Astrocyte (in vitro differentiated cells and primary cell): ENCODE measurements around the gene MSANTD7. TPM values are rescaled to one million over a fixed set of nuclear protein-coding genes. Genes with fewer than 3 reads are reported as not detected.

Experiments
- DNase-seq: peaks from one replicate; pipeline ENCODE4 v3.0.0-alpha.2; 2010; ENCODE audit warnings: low read depth
- FAIRE-seq: peaks from 2 replicates; lab custom pipeline; 2011; peaks lifted over from hg19 to GRCh38; lab: Jason Lieb, UNC
- H2AFZ ChIP-seq: 2 replicates; pipeline ENCODE4 v1.6.0; 2012; ENCODE audit warnings: low read depth, low read length, inconsistent platforms
- H3K27ac ChIP-seq: 2 replicates; pipeline ENCODE4 v1.5.1; 2011; ENCODE audit warnings: low read depth, low read length, inconsistent platforms
- H3K27me3 ChIP-seq: 2 replicates; pipeline ENCODE4 v1.6.0; 2011; ENCODE audit warnings: low read length, inconsistent platforms; ENCODE audit not compliant: insufficient read depth
- H3K36me3 ChIP-seq: 2 replicates; pipeline ENCODE4 v1.5.1; 2011; ENCODE audit warnings: low read length, inconsistent platforms; ENCODE audit not compliant: insufficient read depth
- H3K4me1 ChIP-seq: 2 replicates; pipeline ENCODE4 v1.5.1; 2011; ENCODE audit warnings: low read length, inconsistent platforms; ENCODE audit not compliant: insufficient read depth
- H3K4me2 ChIP-seq: 2 replicates; pipeline ENCODE4 v1.6.0; 2012; ENCODE audit warnings: low read length, inconsistent platforms
- H3K4me3 ChIP-seq: 2 replicates; pipeline ENCODE4 v1.5.1; 2011; ENCODE audit warnings: low read depth, mild to moderate bottlenecking, low read length, inconsistent platforms; ENCODE audit not compliant: insufficient read depth
- H3K79me2 ChIP-seq: 2 replicates; pipeline ENCODE4 v1.6.0; 2012; ENCODE audit warnings: mild to moderate bottlenecking, low read length, inconsistent platforms; ENCODE audit not compliant: insufficient read depth
- H3K9ac ChIP-seq: 2 replicates; pipeline ENCODE4 v1.6.0; 2012; ENCODE audit warnings: mild to moderate bottlenecking, low read length, inconsistent platforms
- H3K9me3 ChIP-seq: 2 replicates; pipeline ENCODE4 v1.5.1; 2012; ENCODE audit warnings: low read depth, mild to moderate bottlenecking, low read length, inconsistent platforms; ENCODE audit not compliant: insufficient read depth
- H4K20me1 ChIP-seq: 2 replicates; pipeline ENCODE4 v1.6.0; 2012; ENCODE audit warnings: low read length, inconsistent platforms; ENCODE audit not compliant: insufficient read depth
- H3K27ac Mint-ChIP-seq: one replicate; pipeline ENCODE4 v1.8.0; 2021; ENCODE audit warnings: mild to moderate bottlenecking, mixed read lengths; ENCODE audit not compliant: unreplicated experiment
- H3K27me3 Mint-ChIP-seq: one replicate; pipeline ENCODE4 v1.8.0; 2021; ENCODE audit warnings: low read depth, mixed read lengths; ENCODE audit not compliant: unreplicated experiment
- H3K36me3 Mint-ChIP-seq: one replicate; pipeline ENCODE4 v1.8.0; 2021; ENCODE audit warnings: low read depth, mixed read lengths; ENCODE audit not compliant: unreplicated experiment
- H3K4me1 Mint-ChIP-seq: one replicate; pipeline ENCODE4 v1.8.0; 2021; ENCODE audit warnings: low read depth, mixed read lengths; ENCODE audit not compliant: unreplicated experiment
- H3K4me3 Mint-ChIP-seq: one replicate; pipeline ENCODE4 v1.8.0; 2021; ENCODE audit warnings: mild to moderate bottlenecking, moderate library complexity, mixed read lengths; ENCODE audit not compliant: unreplicated experiment
- H3K9me3 Mint-ChIP-seq: one replicate; pipeline ENCODE4 v1.8.0; 2021; ENCODE audit warnings: mild to moderate bottlenecking, mixed read lengths; ENCODE audit not compliant: unreplicated experiment
- CTCF ChIP-seq: IDR thresholded peaks from 2 replicates; pipeline ENCODE4 v1.5.1; 2011; ENCODE audit warnings: low read depth, mild to moderate bottlenecking, inconsistent platforms, low read length, moderate library complexity; ENCODE audit not compliant: insufficient read depth
- EZH2 ChIP-seq: IDR thresholded peaks from 2 replicates; pipeline ENCODE4 v1.6.1; 2012; ENCODE audit warnings: mild to moderate bottlenecking, low read length, inconsistent platforms; ENCODE audit not compliant: insufficient read depth
- total RNA-seq: library from RNA; stranded (reverse); gene quantifications from 2 replicates; pipeline ENCODE4 v1.2.1, GENCODE V29; 2021

Gene MSANTD7
- total RNA-seq, 1 donor from 2014 or later: 16.0 TPM

DNA sequence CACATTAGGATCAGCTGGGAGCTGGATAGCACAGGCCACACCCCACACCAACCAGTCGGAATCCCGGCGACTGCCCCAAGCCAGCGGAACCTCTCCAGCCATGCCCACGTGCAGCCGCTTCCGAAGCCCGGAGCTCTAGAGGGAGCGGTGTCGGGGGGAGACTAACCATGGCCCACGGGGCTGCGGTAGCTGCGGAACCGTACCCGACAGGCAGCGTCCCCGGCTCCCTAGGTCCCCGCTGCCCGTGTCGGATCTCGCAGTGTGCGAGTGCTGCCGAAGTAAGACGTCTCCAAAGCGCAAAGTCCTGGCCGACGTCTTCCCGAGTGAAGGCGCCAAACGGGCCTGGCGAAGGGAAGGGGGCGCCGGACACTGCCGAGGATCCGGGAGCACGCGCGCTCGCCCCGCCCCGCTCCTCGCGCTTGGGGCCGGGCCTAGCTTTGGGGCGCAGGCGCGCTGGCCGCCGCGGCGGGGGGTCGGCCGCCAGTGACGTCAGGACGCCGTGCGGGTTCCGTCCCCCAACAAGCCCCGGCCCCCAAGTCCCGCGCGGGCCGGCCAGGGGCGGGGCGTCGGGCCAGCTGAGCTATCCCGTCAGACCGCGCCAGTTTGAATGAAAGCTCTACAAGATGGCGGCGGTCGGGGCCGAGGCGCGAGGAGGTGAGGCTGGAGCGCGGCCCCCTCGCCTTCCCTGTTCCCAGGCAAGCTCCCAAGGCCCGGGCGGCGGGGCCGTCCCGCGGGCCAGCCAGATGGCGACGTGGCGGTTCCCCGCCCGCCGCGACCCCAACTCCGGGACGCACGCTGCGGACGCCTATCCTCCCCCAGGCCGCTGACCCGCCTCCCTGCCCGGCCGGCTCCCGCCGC lies 40.4 kb downstream of the MSANTD7 start, which contains the start of gene SUV39H2:
Gene SUV39H2 (plus strand): TSS at position 601 of the 858 bp plus-strand sequence. CDS start 23 bp downstream, at position 624.
- FAIRE-seq: no peak

DNA sequence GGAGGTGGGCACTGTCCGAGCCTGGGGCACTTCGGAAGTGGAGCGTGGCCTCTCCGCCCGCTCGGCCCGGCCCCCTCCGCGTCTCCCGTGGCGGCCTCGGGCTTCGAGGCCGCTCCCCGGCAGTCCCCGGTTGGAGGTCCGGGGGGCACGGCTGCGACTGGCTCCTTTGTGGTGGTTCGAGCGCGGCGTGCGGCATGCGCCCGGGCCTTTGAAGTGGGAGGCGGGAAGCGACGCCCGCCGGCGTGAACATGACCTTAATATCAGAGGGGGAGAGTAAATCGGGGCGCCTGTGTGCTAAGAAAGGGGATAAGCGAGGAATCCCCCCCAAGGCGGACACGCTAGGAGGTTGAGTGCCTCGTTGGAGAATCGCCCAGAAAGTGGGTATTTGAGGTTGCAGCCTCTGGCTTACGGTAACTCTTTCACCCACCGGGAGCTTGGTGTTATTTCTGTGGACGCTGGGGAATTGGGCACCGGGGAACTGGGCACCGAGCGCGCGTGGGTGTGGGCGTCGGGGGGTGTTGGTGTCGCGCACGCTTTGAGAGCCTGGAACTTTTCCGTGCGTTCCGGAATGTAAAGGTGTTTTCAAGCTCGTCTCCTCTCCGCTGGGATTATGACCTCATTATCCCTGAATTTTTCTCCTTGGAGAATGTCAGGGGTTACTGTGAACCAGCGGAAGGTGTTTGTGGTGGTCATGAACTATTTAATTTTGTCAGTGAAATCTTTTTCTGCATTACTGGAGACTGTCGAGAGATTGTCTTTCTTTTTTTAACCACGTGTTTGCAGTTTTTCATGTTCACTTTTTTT lies 41.2 kb downstream of the MSANTD7 start:
- peak overlapping the region; percentile 81 for H2AFZ ChIP-seq
- peak; percentile 5 for DNase-seq

More for the DNA sequence above, 40.4 kb downstream of the MSANTD7 start, which contains the start of gene SUV39H2:
- H3K79me2 ChIP-seq: peaks cover 65% of the 10 kb centered on the region
- H3K4me3 ChIP-seq: peak within 1 kb of the TSS; percentile 81
- H3K27ac Mint-ChIP-seq: peak within 1 kb of the TSS; percentile 90
- H4K20me1 ChIP-seq: peaks cover 17% of the 10 kb centered on the region
- H3K36me3 Mint-ChIP-seq: no peaks in the 10 kb centered on the region
- H2AFZ ChIP-seq: peak within 1 kb of the TSS; percentile 92
- peaks cover 20% of the 10 kb centered on the region for H3K4me1 ChIP-seq
- TF ChIP-seq CTCF (no peak), EZH2 (no peak)
- peak within 1 kb of the TSS; percentile 95 for H3K27ac ChIP-seq
- peak; percentile 78 for DNase-seq
- H3K27me3 Mint-ChIP-seq: no peaks in the 10 kb centered on the region
- H3K36me3 ChIP-seq: no peaks in the 10 kb centered on the region
- H3K9me3 ChIP-seq: no peaks in the 10 kb centered on the region
- H3K4me3 Mint-ChIP-seq: peak within 1 kb of the TSS; percentile 96
- H3K4me2 ChIP-seq: peak within 1 kb of the TSS; percentile 90
- no peaks in the 10 kb centered on the region for H3K27me3 ChIP-seq
- no peaks in the 10 kb centered on the region for H3K9me3 Mint-ChIP-seq
- peaks cover 14% of the 10 kb centered on the region for H3K4me1 Mint-ChIP-seq
- peak within 1 kb of the TSS; percentile 93 for H3K9ac ChIP-seq

More for the DNA sequence above, 41.2 kb downstream of the MSANTD7 start:
- FAIRE-seq: no peak
- Histone ChIP-seq H4K20me1 (peaks cover 18% of the 10 kb centered on the region), H3K36me3 (no peaks in the 10 kb centered on the region), H3K27ac (peak overlapping the region; percentile 77), H3K9ac (peak overlapping the region; percentile 93), H3K9me3 (no peaks in the 10 kb centered on the region), H3K4me1 (peaks cover 18% of the 10 kb centered on the region), H3K4me2 (peak overlapping the region; percentile 87), H3K4me3 (peak overlapping the region; percentile 81), H3K79me2 (peaks cover 73% of the 10 kb centered on the region), H3K27me3 (no peaks in the 10 kb centered on the region)
- Mint-ChIP-seq H3K36me3 (no peaks in the 10 kb centered on the region), H3K27ac (peak overlapping the region; percentile 84), H3K9me3 (no peaks in the 10 kb centered on the region), H3K4me3 (peak overlapping the region; percentile 96), H3K27me3 (no peaks in the 10 kb centered on the region), H3K4me1 (peaks cover 12% of the 10 kb centered on the region)
- no peak for TF ChIP-seq CTCF
- TF ChIP-seq EZH2: no peak
